GM19351 (cell line): ENCODE data around the gene INSYN1.

ENCODE experiments used
- ATAC-seq: cut with Tn5 transposase; IDR thresholded peaks from one replicate; pipeline ENCODE4 v1.9.1; 2021; ENCODE audit warnings: mild to moderate bottlenecking, moderate library complexity; ENCODE audit not compliant: unreplicated experiment

INSYN1 gene

DNA sequence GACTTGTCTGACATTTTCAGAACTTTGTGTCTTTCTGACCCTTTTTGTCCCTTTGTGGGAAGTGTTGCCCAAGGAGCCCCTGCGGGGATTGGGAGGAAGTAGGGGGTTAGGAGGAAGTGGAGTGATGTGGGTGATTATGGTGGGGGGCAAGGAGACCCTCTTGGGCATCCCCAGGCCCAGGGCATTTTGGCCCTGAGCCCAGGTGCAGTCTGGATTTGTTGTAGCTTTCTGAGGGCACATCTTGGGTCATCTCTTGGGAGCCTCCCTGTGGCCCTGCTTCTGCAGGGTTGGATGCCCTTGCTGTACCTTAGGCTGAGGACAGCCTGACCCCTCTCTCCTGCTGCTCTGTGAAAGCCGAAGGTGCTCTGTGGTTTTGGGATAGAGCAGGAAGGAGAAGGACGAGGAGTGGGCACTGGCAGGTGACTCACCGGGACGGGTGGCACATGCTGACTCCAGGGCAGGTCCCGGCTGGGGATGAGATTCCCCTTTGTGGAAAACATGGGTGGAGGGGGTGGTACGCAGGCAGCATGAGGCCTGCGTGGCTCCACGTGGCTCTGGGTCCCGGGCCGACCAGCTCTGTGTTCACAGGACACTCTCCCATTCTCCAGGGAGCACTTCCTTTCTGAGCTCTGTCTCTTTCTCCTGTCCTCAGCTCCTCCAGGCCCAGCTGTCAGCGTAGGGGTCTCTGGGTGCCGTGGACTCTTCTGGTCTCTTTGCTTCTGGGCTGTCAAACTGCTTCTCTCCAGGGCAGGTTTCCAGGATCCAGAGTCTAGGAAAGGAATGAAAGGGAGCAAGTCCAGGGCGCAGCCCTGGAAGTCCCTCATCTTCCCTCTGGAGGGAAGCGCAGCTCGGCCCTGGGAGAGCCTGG is 57.1 kb downstream of the INSYN1 start:
- no peak for ATAC-seq

DNA sequence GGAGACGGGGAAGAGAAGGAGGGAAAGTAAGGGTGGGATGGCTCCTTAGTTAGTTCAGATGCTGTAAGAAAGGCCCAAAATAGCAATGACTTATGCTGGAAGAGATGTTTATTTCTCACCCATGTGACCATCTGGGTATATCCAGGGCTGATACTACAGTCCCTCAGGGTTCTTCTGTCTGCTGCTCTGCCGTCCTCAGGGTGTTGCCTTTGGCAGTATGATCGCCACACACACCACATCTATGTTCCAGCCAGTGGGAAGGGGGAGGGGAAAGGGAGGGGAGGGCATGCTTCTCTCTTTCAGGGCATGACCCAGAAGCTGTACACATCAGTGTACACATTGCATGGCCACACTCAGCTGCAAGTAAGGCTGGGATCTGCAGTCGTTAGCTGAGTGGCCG is 58.7 kb downstream of the INSYN1 start:
- no peak for ATAC-seq

DNA sequence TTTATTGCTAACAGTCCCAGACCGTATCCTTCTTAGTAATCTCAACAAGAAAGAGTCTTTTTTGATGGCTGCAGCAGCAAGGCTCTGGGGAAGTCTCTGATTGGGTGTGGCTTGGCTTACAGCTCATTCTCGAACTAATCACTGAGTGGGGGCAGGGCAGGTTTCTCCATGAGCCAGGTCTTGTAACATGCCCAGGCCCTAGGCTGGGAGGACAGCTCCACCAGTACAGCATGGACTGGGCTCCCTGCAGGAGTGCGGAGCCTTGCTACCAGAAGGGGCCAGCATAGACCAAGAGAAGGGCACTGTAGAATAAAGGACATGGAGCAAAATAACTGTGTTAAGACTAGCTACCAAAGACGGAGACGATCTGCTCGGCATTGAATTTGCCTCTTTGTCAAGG is 61.8 kb downstream of the INSYN1 start:
- ATAC-seq = no peak

DNA sequence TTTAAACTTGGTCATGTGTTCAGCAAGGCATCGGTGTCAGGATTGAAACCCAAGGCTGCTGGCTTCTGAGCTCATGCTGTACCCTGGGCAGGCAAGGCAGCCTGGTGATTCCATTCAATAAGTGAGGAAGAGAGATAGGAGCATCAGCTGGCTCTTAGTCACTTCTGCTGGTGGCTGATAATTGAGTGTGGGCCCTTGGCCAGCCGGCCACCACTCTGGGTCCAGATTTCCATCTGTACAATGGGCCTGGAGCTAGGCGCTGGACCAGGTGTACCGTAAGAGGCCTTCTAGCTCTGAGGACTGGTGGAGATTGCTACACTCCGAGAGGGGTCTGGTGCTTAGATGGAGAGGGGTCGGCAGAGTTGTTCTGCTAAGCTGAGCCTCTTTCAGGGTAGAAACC is 64.7 kb downstream of the INSYN1 start:
- no peak for ATAC-seq

DNA sequence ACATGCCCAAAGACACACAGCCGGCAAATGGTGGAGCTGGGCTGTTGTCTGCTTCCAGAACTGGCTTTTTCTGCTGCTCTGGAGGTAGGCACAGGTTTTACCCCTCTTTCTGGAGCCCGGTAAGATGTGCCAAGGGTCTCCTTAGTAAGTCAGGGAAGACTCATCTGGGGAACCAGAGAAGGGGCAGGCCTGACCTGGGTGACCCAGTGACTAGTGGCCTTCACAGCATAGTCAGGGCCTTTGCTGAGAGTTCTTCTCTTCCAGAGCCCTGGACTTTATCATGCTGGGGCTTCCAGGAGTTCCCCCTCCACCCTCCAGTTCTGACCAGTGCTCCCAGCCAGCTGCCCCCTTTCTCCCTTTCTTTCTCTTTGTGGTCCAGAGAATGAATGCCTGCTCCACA is 65.8 kb downstream of the INSYN1 start:
- no peak for ATAC-seq

DNA sequence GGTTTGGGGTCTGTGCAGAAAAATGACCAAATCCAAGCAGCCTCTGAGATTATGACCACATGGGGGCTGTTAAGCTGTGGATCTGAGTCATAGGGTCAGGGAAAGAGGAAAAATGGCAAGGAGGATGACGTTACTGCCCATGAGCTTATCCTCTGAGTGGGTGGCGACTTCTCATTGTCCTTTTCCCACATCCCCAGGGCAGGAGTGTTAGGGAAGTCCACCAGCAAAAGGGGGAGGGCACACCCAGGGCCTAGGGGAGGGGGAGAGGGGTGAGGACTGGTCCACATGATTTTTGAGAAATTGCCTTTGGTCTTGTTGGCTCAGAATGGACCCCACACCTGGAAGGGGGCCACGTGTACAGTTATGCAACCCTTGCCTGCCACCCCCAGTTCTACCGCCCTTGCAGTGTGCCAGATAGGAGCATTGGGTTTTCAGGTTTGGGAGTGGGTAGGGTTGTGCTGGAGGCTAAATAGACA is 66.3 kb downstream of the INSYN1 start:
- ATAC-seq = no peak

DNA sequence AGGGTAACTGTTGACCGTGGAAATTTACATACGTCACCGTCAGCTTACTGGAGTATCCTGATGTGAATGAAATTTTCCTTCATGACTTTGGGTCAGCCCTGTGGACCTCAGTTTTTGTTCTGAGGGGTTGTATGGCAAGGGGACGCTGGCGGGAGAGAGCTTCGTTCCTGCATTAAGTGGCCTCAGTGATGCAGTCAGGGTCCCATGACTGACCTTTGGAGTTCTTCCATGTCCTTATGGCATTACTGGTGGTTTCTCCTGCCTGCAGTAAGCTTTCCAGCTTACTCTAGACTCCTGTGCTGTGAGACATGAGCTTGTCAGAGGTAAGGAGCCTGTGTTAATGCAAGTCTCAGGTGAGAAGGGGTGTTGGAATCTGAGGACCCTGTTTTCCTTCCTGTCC is 67.2 kb downstream of the INSYN1 start:
- no peak for ATAC-seq
